Measurements from ENCODE around the gene HOXA13.

- TF ChIP-seq, protein P1, sequence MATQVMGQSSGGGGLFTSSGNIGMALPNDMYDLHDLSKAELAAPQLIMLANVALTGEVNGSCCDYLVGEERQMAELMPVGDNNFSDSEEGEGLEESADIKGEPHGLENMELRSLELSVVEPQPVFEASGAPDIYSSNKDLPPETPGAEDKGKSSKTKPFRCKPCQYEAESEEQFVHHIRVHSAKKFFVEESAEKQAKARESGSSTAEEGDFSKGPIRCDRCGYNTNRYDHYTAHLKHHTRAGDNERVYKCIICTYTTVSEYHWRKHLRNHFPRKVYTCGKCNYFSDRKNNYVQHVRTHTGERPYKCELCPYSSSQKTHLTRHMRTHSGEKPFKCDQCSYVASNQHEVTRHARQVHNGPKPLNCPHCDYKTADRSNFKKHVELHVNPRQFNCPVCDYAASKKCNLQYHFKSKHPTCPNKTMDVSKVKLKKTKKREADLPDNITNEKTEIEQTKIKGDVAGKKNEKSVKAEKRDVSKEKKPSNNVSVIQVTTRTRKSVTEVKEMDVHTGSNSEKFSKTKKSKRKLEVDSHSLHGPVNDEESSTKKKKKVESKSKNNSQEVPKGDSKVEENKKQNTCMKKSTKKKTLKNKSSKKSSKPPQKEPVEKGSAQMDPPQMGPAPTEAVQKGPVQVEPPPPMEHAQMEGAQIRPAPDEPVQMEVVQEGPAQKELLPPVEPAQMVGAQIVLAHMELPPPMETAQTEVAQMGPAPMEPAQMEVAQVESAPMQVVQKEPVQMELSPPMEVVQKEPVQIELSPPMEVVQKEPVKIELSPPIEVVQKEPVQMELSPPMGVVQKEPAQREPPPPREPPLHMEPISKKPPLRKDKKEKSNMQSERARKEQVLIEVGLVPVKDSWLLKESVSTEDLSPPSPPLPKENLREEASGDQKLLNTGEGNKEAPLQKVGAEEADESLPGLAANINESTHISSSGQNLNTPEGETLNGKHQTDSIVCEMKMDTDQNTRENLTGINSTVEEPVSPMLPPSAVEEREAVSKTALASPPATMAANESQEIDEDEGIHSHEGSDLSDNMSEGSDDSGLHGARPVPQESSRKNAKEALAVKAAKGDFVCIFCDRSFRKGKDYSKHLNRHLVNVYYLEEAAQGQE (IDR thresholded peaks at IDR 0.05; ENCODE audit: borderline replicate concordance): no peak
- TF ChIP-seq EP300 (conservative IDR thresholded peaks at IDR 0.05; ENCODE audit: poor library complexity, severe bottlenecking) (no peak), CTCF (IDR thresholded peaks at IDR 0.05; ENCODE audit: poor library complexity, severe bottlenecking) (no peak), EZH2 (IDR thresholded peaks at IDR 0.05; ENCODE audit: borderline replicate concordance, insufficient read depth, low read length, poor library complexity, severe bottlenecking) (no peak)
These were observed 35.4 kb downstream of the HOXA13 start for GRCh38 chr7:27164367-27165088.

All from neural cell (in vitro differentiated cells).